ENCODE results near the gene NUP93. TPM values are rescaled to one million over a fixed set of nuclear protein-coding genes. Genes with fewer than 3 reads are reported as not detected.

The NUP93 gene
- total and polyA plus RNA-seq, 4 experiments from 2014 or later = 48.0 to 73.2 (median 59.8) TPM

GRCh38 chr16:56684926-56685590, 44.9 kb upstream of the NUP93 start:
- Mint-ChIP-seq H3K27me3 (no peaks in the 10 kb centered on the region), H3K4me1 (peaks cover 13 to 31% (median 18%) of the 10 kb centered on the region in 4 donors), H3K4me3 (peak overlapping the region in 1 of 8 donors; percentile 7), H3K36me3 (peaks cover 8 to 14% of the 10 kb centered on the region in 2 donors), H3K27ac (peak overlapping the region in 1 of 7 donors; percentile 97), H3K9me3 (peaks cover 0 to 4% (median 1%) of the 10 kb centered on the region in 8 donors)
- ChIA-PET POLR2A (ENCODE audit: partially characterized antibody) (no interaction called here), CTCF (ENCODE audit: partially characterized antibody) (interaction anchor here (1.0 to 3.3 kb wide), 4 partner anchors 16 to 60 kb away, joined by 3 to 10 read pairs (median 4); partner anchors contain the start of gene MT1E)
- Histone ChIP-seq H3K36me3 (ENCODE audit: insufficient read depth, low read length) (no peaks in the 10 kb centered on the region), H3K27ac (ENCODE audit: low read depth, low read length) (no peak overlapping the region), H3K4me3 (ENCODE audit: low read length in 2 of 2) (no peak overlapping the region), H3K4me1 (ENCODE audit: insufficient read depth, low read length) (peaks cover 22% of the 10 kb centered on the region), H3K27me3 (ENCODE audit: insufficient read depth, low read length) (no peaks in the 10 kb centered on the region), H3K9me3 (ENCODE audit: control insufficient read depth in 1 of 2, low read length in 2 of 2) (no peaks in the 10 kb centered on the region)
- no peak for DNase-seq
- intact Hi-C loops (cut with micrococcal nuclease) = loop anchor here (5.0 kb wide), 1 partner anchor 233 kb away; the partner anchor contains the start of genes NUDT21 and OGFOD1

- no peaks in the 10 kb centered on the region for H3K27me3 ChIP-seq (ENCODE audit: insufficient read depth, low read length)
- H3K4me3 Mint-ChIP-seq = no peak overlapping the region
- DNase-seq = no peak
- peaks cover 17% of the 10 kb centered on the region for H3K4me1 ChIP-seq (ENCODE audit: insufficient read depth, low read length)
- H3K27ac ChIP-seq (ENCODE audit: low read depth, low read length) = no peak overlapping the region
- ChIA-PET CTCF (ENCODE audit: partially characterized antibody) (interaction anchor here (1.3 kb wide), 2 partner anchors 15 to 86 kb away, joined by 4 read pairs; no protein-coding TSS in a partner anchor), POLR2A (ENCODE audit: partially characterized antibody) (interaction anchor here (1.0 kb wide), 1 partner anchor 11 kb away, joined by 3 read pairs; no protein-coding TSS in a partner anchor)
- H3K9me3 Mint-ChIP-seq = peaks cover 0 to 4% (median 1%) of the 10 kb centered on the region in 8 donors
- H3K36me3 ChIP-seq (ENCODE audit: insufficient read depth, low read length) = no peaks in the 10 kb centered on the region
- H3K9me3 ChIP-seq (ENCODE audit: control insufficient read depth in 1 of 2, low read length in 2 of 2) = no peaks in the 10 kb centered on the region
- peaks cover 7 to 14% of the 10 kb centered on the region in 2 donors for H3K36me3 Mint-ChIP-seq
- intact Hi-C loops (cut with micrococcal nuclease) = no loop called here
- H3K4me3 ChIP-seq (ENCODE audit: low read length in 2 of 2) = no peak overlapping the region
- H3K4me1 Mint-ChIP-seq = peaks cover 9 to 25% (median 14%) of the 10 kb centered on the region in 4 donors
- H3K27me3 Mint-ChIP-seq = no peaks in the 10 kb centered on the region
- no peak overlapping the region for H3K27ac Mint-ChIP-seq
Measured at GRCh38 chr16:56686758-56687157, 43.2 kb upstream of the NUP93 start.

GRCh38 chr16:56688762-56689161, 41.2 kb upstream of the NUP93 start:
- CTCF ChIA-PET (ENCODE audit: partially characterized antibody) = interaction anchor here (1.2 kb wide), 1 partner anchor 13 kb away, joined by 9 read pairs; no protein-coding TSS in a partner anchor

GRCh38 chr16:56689171-56689570, 40.8 kb upstream of the NUP93 start:
- Histone ChIP-seq H3K27ac (ENCODE audit: low read depth, low read length) (no peak overlapping the region), H3K9me3 (ENCODE audit: control insufficient read depth in 1 of 2, low read length in 2 of 2) (no peaks in the 10 kb centered on the region), H3K4me1 (ENCODE audit: insufficient read depth, low read length) (no peaks in the 10 kb centered on the region), H3K36me3 (ENCODE audit: insufficient read depth, low read length) (no peaks in the 10 kb centered on the region), H3K27me3 (ENCODE audit: insufficient read depth, low read length) (no peaks in the 10 kb centered on the region), H3K4me3 (ENCODE audit: low read length in 2 of 2) (no peak overlapping the region)
- Mint-ChIP-seq H3K9me3 (peaks cover 0 to 4% (median 1%) of the 10 kb centered on the region in 8 donors), H3K4me3 (no peak overlapping the region), H3K27me3 (no peaks in the 10 kb centered on the region), H3K4me1 (peaks cover 0 to 3% (median under 1%) of the 10 kb centered on the region in 4 donors), H3K36me3 (peaks cover 2 to 13% of the 10 kb centered on the region in 2 donors), H3K27ac (no peak overlapping the region)
- intact Hi-C loops (cut with micrococcal nuclease) = no loop called here
- POLR2A ChIA-PET (ENCODE audit: partially characterized antibody) = no interaction called here
- CTCF ChIA-PET (ENCODE audit: partially characterized antibody) = interaction anchor here (1.2 kb wide), 1 partner anchor 12 kb away, joined by 9 read pairs; no protein-coding TSS in a partner anchor
- no peak for DNase-seq

More at GRCh38 chr16:56688762-56689161, 41.2 kb upstream of the NUP93 start:
- Mint-ChIP-seq H3K36me3 (peaks cover 2 to 14% of the 10 kb centered on the region in 2 donors), H3K27ac (no peak overlapping the region), H3K9me3 (peaks cover 0 to 4% (median 1%) of the 10 kb centered on the region in 8 donors), H3K4me1 (peaks cover 2 to 7% (median 4%) of the 10 kb centered on the region in 4 donors), H3K4me3 (peak overlapping the region in 1 of 8 donors; percentile 43), H3K27me3 (no peaks in the 10 kb centered on the region)
- POLR2A ChIA-PET (ENCODE audit: partially characterized antibody) = no interaction called here
- DNase-seq = no peak
- Histone ChIP-seq H3K27ac (ENCODE audit: low read depth, low read length) (no peak overlapping the region), H3K27me3 (ENCODE audit: insufficient read depth, low read length) (no peaks in the 10 kb centered on the region), H3K4me3 (ENCODE audit: low read length in 2 of 2) (no peak overlapping the region), H3K36me3 (ENCODE audit: insufficient read depth, low read length) (no peaks in the 10 kb centered on the region), H3K4me1 (ENCODE audit: insufficient read depth, low read length) (peaks cover 2% of the 10 kb centered on the region), H3K9me3 (ENCODE audit: control insufficient read depth in 1 of 2, low read length in 2 of 2) (no peaks in the 10 kb centered on the region)
- intact Hi-C loops (cut with micrococcal nuclease) = no loop called here

- POLR2A ChIA-PET (ENCODE audit: partially characterized antibody) = no interaction called here
- no peaks in the 10 kb centered on the region for H3K4me1 Mint-ChIP-seq
- H3K9me3 Mint-ChIP-seq = peaks cover 0 to 4% (median 1%) of the 10 kb centered on the region in 8 donors
Measured at GRCh38 chr16:56690420-56691122, 39.4 kb upstream of the NUP93 start.

GRCh38 chr16:56691885-56692284, 38.0 kb upstream of the NUP93 start:
- POLR2A ChIA-PET (ENCODE audit: partially characterized antibody) = no interaction called here
- no peak overlapping the region for H3K27ac Mint-ChIP-seq
- Histone ChIP-seq H3K9me3 (ENCODE audit: control insufficient read depth in 1 of 2, low read length in 2 of 2) (no peaks in the 10 kb centered on the region), H3K4me1 (ENCODE audit: insufficient read depth, low read length) (no peaks in the 10 kb centered on the region), H3K27ac (ENCODE audit: low read depth, low read length) (no peak overlapping the region), H3K4me3 (ENCODE audit: low read length in 2 of 2) (no peak overlapping the region), H3K27me3 (ENCODE audit: insufficient read depth, low read length) (no peaks in the 10 kb centered on the region), H3K36me3 (ENCODE audit: insufficient read depth, low read length) (no peaks in the 10 kb centered on the region)
- DNase-seq = no peak
- no peaks in the 10 kb centered on the region for H3K4me1 Mint-ChIP-seq
- H3K9me3 Mint-ChIP-seq = peaks cover 0 to 2% (median 0%) of the 10 kb centered on the region in 8 donors
- H3K36me3 Mint-ChIP-seq = peaks cover 0 to under 1% of the 10 kb centered on the region in 2 donors
- intact Hi-C loops (cut with micrococcal nuclease) = no loop called here
- no peak overlapping the region for H3K4me3 Mint-ChIP-seq
- no peaks in the 10 kb centered on the region for H3K27me3 Mint-ChIP-seq
- CTCF ChIA-PET (ENCODE audit: partially characterized antibody) = interaction anchor here (1.6 kb wide), 1 partner anchor 10 kb away, joined by 5 read pairs; no protein-coding TSS in a partner anchor

More at GRCh38 chr16:56690420-56691122, 39.4 kb upstream of the NUP93 start:
- H3K27ac Mint-ChIP-seq = no peak overlapping the region
- Histone ChIP-seq H3K27me3 (ENCODE audit: insufficient read depth, low read length) (no peaks in the 10 kb centered on the region), H3K27ac (ENCODE audit: low read depth, low read length) (no peak overlapping the region), H3K4me1 (ENCODE audit: insufficient read depth, low read length) (no peaks in the 10 kb centered on the region), H3K9me3 (ENCODE audit: control insufficient read depth in 1 of 2, low read length in 2 of 2) (no peaks in the 10 kb centered on the region), H3K4me3 (ENCODE audit: low read length in 2 of 2) (no peak overlapping the region), H3K36me3 (ENCODE audit: insufficient read depth, low read length) (no peaks in the 10 kb centered on the region)
- CTCF ChIA-PET (ENCODE audit: partially characterized antibody) = no interaction called here
- no peak for DNase-seq
- H3K36me3 Mint-ChIP-seq = peaks cover 2 to 9% of the 10 kb centered on the region in 2 donors
- intact Hi-C loops (cut with micrococcal nuclease) = no loop called here
- no peaks in the 10 kb centered on the region for H3K27me3 Mint-ChIP-seq
- H3K4me3 Mint-ChIP-seq = no peak overlapping the region

GRCh38 chr16:56695246-56695645, 34.7 kb upstream of the NUP93 start:
- H3K36me3 Mint-ChIP-seq = no peaks in the 10 kb centered on the region
- POLR2A ChIA-PET (ENCODE audit: partially characterized antibody) = interaction anchor here (1.0 kb wide), 1 partner anchor 13 kb away, joined by 4 read pairs; no protein-coding TSS in a partner anchor
- CTCF ChIA-PET (ENCODE audit: partially characterized antibody) = interaction anchor here (0.9 to 2.0 kb wide), 3 partner anchors 118 to 132 kb away, joined by 3 to 6 read pairs (median 4); no protein-coding TSS in a partner anchor
- H3K9me3 ChIP-seq (ENCODE audit: control insufficient read depth in 1 of 2, low read length in 2 of 2) = no peaks in the 10 kb centered on the region
- H3K9me3 Mint-ChIP-seq = peaks cover 0 to 7% (median 2%) of the 10 kb centered on the region in 8 donors
- no peak overlapping the region for H3K4me3 Mint-ChIP-seq
- H3K4me1 Mint-ChIP-seq = no peaks in the 10 kb centered on the region
- no peak overlapping the region for H3K4me3 ChIP-seq (ENCODE audit: low read length in 2 of 2)
- H3K27ac Mint-ChIP-seq = no peak overlapping the region
- H3K27ac ChIP-seq (ENCODE audit: low read depth, low read length) = no peak overlapping the region
- H3K36me3 ChIP-seq (ENCODE audit: insufficient read depth, low read length) = no peaks in the 10 kb centered on the region
- H3K27me3 Mint-ChIP-seq = no peaks in the 10 kb centered on the region
- H3K4me1 ChIP-seq (ENCODE audit: insufficient read depth, low read length) = no peaks in the 10 kb centered on the region
- H3K27me3 ChIP-seq (ENCODE audit: insufficient read depth, low read length) = no peaks in the 10 kb centered on the region
- intact Hi-C loops (cut with micrococcal nuclease) = no loop called here
- no peak for DNase-seq
